MV-4-11 (cell line): Measurements from ENCODE around the gene TAPT1.

Source experiments
- DNase-seq: peaks from one replicate; lab custom pipeline; 2025; lab: John Stamatoyannopoulos, UW

Gene TAPT1, protein sequence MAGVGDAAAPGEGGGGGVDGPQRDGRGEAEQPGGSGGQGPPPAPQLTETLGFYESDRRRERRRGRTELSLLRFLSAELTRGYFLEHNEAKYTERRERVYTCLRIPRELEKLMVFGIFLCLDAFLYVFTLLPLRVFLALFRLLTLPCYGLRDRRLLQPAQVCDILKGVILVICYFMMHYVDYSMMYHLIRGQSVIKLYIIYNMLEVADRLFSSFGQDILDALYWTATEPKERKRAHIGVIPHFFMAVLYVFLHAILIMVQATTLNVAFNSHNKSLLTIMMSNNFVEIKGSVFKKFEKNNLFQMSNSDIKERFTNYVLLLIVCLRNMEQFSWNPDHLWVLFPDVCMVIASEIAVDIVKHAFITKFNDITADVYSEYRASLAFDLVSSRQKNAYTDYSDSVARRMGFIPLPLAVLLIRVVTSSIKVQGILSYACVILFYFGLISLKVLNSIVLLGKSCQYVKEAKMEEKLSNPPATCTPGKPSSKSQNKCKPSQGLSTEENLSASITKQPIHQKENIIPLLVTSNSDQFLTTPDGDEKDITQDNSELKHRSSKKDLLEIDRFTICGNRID

DNA sequence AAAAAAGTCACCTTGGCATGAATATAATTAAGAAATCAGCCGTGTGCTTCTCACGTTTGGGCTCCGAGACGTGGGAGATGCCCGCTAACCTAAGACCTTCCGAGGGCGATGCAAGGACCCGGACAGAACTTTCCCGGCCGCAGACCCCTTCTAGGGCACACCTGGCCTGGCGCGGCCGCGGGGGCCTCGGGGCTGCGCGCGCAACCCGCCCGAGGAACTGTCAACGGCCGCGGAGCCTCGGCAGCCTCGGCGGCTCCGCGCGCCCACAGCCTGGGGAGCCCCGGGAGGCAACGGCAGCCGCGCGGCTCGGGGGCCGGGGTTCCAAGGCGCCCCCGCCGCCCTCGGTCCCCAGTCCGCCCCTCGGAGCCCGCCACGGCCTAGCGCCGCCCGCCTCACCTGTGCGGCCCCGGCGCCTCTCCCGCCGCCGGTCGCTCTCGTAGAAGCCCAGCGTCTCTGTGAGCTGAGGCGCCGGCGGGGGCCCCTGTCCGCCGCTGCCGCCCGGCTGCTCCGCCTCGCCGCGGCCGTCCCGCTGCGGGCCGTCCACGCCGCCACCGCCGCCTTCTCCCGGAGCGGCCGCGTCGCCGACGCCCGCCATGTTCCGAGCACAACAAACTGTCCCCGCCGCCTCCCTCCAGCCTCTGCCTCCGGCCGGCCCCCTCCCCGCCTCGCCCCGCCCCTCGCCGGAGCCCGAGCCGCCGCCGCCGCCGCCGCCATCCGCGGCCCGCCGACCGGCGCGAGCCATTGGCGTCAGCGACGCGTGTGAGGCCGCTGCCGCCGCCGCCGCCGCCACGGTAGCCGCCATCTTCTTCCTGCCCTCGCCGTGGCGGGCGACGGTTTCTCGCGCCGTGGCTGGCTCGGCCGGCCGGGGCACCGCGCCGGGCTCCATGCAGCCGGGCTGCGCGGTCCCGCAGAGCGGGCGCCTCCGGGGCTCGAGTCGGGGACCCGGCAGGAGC is at the start of gene TAPT1:
TAPT1 (minus strand) TSS at position 609 of the 953 bp plus-strand sequence; CDS start at position 595, 14 bp downstream.
- peak; percentile 8 for DNase-seq

DNA sequence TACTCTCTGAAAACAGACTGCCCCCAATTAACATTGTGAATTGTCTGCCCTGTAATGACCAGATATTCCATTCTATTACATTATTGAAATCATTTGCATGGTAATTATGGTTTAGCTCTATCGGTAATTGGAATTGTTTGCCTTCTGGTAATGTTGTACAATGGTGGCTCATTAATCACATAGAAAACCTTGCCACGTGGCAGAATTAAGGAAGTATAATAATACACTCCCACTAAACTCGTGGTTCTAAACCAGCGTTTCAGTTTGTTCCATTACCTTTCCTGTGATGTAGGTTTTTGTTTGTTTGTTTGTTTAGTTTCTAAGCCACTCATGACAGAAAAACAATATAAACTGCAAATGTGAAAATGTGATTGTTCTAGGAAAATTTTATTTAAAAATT is 45.1 kb upstream of the TAPT1 start:
- no peak for DNase-seq

DNA sequence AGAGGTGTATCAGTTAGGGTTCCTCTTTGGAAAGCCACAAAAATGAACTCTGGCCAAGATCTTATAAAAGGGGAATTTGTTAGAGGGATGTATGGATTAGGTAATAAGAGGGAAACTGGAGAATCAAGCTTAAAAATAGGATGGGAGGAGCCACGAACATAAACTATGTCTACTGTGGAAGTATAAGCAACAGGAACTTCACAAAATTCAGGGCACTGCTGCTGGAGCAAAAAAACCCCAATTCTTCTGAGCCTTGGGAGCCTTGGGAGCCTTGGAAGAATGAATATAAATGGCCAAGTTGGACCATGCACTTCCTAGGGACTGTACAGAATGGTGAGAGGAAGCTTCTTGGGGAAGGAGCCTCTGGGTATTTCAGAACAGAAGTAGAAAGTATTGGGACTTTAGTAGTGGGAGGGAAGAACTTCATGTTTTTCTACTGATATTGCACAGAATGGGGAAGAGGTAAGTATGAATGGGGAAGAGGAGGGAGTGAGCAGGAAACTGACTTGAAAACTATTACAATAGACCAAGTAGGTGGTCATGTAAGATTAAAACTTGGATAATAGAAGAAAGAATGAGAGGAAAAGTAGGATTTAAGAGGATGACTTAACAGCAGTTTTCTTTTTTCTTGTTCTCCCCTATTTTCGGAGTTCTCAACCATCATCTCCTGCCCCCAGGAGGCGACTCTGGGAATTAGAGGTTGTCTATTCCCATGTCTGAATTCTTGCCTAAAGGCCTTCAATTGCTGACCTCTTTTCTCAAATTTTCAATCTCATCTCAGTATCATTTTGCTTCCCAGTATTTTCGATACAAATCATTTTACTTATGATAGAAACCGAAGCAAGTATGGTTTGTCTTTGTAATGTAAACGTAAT is 44.4 kb upstream of the TAPT1 start:
- DNase-seq, result peak; percentile 86

DNA sequence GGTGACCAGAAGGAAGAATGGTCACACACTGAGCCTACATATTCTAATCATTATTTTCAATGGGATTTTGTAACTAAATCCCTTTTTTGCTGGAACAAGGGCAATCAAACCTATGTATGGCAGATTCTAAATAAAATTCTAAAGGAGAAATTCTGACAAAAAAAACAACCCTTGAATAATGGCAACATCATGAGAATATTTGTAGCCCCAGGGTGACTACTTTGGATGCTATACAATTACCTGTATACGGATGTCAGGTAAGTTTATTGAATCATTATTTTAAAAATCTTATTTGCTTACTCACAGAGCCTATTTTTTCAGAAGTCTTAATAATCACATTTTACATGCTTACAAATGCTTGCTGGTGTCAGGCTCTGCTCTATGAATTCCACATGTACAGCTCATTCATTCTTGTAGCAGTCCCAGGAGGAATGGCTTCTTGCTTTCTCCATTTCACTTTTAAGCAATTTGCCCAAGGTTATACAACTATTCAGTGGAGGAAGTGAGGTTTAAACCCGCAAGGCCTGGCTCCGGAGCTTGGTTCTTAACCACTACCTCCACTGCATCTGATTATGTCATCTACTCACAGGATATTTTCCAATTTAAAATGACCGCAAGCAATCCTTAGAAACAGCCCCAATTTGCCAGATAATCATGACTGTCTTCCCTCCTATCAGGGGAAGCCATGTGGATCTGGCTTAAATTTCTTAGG is 43.6 kb upstream of the TAPT1 start:
- DNase-seq, result peak; percentile 89

DNA sequence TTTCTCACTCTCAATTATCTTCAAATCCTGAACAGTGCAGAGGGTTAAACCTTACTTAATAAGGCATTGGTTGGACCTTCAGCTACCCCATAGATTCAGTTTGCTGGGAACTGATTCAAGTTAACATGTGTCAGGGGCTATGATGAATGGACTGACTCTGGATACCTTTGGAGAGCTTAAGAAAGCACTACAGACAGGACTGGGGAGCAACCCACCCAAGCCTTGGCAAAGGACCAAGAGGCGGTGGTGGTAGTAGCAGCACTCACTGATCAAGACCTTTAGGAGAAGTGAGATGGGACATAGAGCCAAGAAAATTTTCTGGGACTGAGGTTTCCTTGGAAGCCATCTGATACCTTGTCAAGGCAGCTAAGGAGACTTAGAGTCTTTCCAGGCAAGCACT is 43.0 kb upstream of the TAPT1 start:
- no peak for DNase-seq

DNA sequence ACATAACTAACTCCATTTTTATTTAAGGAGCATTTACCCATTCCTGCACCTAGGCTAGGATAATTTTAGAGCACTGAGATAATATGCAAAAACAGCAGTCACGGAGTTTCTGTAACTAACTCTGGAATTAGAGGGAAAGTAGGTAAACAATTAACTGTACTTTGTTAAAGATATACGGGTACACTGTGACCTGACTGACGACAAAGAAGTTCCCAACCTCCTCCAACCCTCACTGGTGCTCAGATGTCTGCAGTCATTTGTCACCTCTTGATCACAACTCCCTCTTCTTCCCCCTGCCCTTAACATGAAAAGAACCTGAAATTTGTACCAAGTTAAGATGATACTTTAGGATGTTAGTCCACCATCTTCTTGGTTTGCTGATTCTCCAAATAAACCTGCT is 42.0 kb upstream of the TAPT1 start:
- no peak for DNase-seq

GRCh38 chr4:16267639-16268038 is 41.4 kb upstream of the TAPT1 start:
- no peak for DNase-seq

DNA sequence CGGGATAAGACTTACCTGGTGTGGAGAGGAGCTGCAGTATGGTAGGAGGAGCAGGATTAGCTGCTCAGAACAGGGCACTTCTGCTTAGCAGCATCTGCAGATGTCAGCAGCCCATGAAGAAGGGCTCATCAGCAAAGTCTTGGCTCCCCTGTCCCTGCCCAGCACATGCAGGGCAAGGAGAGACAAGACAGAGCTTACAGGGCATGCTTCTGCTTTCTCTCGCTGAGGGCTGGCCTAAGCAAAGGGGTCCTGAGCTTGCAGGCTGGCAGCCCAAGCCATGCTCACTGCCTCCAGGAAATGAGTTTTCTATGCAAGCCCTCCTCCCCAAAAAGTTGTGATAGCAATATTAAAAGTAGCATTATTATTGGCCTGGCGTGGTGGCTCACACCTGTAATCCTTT is 39.5 kb upstream of the TAPT1 start:
- DNase-seq, result no peak

DNA sequence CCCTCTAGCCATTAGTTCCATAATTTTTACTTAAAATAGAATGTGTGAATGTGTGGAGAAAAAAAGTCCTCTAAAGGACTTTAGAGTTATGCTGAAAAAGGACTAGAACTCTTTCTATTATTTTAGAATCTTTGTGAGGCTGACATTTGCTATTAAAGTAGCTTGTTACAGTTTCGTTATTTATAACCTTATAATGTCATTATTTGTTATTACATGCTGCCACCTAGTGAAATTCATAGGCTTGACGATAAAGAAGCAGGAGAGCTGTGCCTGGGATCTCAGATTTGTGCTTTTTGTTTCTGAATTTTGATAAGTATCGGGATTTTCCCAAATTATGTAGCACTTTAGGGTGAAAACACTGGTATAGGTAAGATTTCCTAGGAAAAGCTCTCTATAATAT is 38.5 kb upstream of the TAPT1 start:
- DNase-seq, result peak; percentile 47

DNA sequence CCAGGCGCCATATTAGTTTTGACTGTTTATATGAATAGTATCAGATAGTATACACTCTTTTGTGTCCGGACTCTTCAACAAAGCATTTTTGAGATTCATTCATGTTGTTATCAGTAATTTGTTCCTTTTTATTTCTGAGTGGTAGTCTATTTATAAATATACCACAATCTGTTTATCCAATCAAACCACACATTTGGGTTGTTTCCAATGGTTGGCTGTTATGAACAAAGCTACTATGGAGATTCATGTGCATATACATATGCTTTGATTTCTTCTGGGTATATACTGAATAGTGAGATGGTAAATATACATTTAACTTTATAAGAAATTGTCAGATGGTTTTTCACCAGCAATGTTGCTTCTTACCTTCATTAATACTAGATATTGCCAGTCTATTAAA is 36.8 kb upstream of the TAPT1 start:
- DNase-seq, result no peak

- no peak for DNase-seq
Observed at GRCh38 chr4:16262188-16262587, 35.9 kb upstream of the TAPT1 start.

DNA sequence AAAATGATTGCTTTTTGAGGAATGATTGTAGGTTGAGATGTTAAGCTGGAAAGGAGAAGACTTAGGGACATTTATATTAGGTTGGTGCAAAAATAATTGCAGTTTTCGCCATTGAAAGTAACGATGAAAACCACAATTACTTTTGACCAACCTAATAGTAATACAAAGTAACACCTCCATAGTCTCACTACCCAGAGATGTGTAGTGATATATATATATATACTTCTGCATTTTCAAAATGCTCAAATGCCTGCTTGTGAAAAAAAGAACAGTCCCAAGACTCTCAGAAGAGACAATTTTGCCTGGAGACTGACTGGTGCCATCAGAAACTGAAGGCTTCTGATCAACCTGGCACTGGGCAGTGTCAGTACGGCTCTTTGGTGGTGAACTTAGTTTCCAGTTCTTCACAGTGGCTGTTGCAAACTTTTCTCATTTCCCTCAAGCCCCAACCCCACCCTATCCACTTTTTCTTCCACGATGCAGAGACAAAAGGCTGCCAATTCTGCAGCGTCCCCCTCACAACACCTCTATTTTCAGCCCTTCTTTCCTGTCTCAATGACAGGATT is 35.1 kb upstream of the TAPT1 start:
- no peak for DNase-seq

GRCh38 chr4:16259889-16260246 is 33.6 kb upstream of the TAPT1 start:
- no peak for DNase-seq

DNA sequence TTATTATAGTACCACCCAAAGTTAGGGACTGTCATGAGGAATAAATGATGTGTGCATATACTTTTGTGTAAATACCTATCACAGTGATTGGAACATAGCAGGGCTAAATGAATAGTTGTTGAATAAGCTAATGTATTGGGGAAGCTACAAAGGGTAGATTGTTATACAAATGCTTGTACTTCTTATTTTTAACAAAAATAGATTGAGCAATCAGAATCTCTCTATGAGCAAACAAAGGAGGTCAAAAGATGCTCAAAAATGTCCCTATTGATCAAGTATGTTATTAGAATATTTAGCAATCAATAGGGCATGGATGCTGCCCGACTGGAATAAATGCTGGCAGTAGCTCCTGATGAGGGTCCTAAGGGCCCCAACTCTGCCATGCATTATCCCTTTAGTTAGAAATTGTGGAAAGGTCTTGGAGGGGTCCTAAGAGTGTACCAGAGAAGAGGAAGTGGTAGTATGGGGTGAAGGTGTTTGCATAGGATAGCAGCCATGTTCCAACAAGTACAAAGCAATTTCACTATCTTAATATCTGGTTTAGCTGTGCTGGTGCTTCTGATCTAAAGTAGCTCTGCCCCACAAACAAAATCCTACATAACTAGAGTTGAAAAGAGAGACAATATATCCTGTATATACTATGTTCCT is 33.1 kb upstream of the TAPT1 start:
- DNase-seq, result no peak

GRCh38 chr4:16257611-16258010 is 31.3 kb upstream of the TAPT1 start:
- no peak for DNase-seq

DNA sequence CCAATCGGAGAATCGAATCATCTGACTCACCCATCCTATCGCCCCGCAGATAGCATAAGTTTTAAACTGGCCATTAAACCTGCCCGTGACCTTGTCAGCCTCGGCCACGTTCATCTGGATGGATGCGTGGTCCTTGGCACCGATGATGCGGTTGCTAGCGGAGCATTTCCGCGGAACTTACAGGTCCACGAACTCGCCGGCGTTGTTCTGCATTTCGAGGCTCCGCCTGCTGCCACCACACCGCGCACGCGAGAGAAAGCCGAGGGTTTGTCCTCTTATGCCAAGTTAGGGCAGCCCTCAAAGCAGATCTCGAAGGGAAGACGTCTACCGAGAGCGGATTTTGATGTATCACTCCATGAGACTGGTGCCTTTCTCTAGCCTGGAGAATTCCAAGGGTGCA is 30.1 kb upstream of the TAPT1 start:
- no peak for DNase-seq

DNA sequence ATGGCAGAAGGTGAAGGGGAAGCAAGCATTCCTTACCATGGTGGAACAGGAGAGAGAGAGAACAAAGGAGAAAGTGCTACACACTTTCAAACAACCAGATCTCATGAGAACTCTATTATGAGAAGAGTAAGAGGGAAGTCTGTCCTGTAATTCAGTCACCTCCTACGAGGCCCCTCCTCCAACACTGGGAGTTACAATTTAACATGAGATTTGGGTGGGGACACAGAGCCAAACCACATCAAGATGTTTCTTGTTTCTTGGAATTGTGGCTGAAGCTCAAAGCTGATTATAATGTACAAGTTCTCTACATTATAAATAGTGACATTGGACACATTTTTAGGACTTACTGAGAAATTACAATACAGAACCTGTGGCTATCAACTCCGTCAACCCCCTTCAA is 29.5 kb upstream of the TAPT1 start:
- DNase-seq, result no peak

DNA sequence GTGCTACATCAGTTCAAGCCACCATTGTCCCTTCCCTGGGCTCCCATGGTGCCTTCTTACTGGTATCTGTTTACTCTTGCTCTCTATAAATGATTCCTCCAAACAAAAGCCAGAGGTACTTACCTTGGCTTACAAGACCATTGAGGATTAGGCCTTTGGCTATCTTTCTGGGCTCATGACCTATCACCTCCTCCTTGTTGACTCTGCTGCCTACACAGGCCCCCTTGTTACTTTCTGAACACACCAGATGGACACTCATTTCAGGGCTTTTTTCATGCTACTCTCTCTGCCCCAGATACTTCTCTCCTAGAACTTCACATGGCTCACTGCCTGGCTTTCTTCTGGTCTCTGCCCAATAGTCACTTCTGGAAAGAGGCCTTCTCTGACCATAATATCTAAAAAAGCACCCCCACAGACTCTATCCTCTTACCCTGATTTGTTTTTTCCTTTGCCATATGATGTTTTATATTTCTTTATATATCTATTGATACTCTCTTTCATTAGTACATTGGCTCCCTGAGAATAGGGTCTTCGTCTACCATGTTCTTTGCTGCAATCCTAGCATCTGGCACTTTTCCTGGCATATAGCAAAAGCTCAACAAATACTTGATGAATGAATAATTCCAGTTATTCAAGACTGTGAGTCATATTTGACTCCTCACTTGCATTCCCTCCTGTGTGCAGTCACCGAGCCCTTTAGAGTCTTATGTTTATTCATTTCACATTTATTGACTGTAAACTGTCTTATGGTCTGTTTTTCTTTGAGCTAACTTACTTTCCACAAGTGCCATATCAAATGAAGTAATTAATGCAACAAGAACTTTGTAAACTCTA is 27.1 kb upstream of the TAPT1 start:
- DNase-seq, result no peak

- no peak for DNase-seq
Observed at GRCh38 chr4:16250661-16251365, 24.5 kb upstream of the TAPT1 start.
